MCF 10A (cell line): ENCODE results near the gene SLC15A5. TPM values are rescaled to one million over a fixed set of nuclear protein-coding genes. Genes with fewer than 3 reads are reported as not detected.

ENCODE experiments used
- BruUV-seq: library from RNA; stranded (reverse); fragments of 400-500 nt; replicated peaks from 2 replicates; lab custom pipeline; 2021; lab: Mats Ljungman, UMichigan
- CTCF ChIA-PET: fragments of 300-600 bp; sonication (Branson Sonifier 250); formaldehyde crosslinking; extraction: SDS; loops from one replicate; lab custom pipeline; 2021; ENCODE audit warnings: antibody characterized with exemption, inconsistent platforms; lab: Yijun Ruan, JAX
- POLR2A ChIA-PET: fragments of 300-600, 350-650 bp; sonication (Branson Sonifier 250); formaldehyde crosslinking; extraction: SDS; loops from one replicate; lab custom pipeline; 2020; ENCODE audit warnings: antibody characterized with exemption, inconsistent platforms; lab: Yijun Ruan, JAX
- DNase-seq: peaks from one replicate; pipeline ENCODE4 v3.0.0-alpha.2; 2018; ENCODE audit not compliant: unreplicated experiment
- H3K27ac Mint-ChIP-seq: one replicate; pipeline ENCODE4 v1.8.0; 2022; ENCODE audit warnings: mild to moderate bottlenecking, low read depth, mixed read lengths; ENCODE audit not compliant: unreplicated experiment
- H3K27me3 Mint-ChIP-seq: one replicate; pipeline ENCODE4 v1.8.0; 2022; ENCODE audit warnings: mixed read lengths; ENCODE audit not compliant: insufficient read depth, unreplicated experiment
- H3K36me3 Mint-ChIP-seq: one replicate; pipeline ENCODE4 v1.8.0; 2022; ENCODE audit warnings: mild to moderate bottlenecking, moderate library complexity, mixed read lengths; ENCODE audit not compliant: insufficient read depth, unreplicated experiment
- H3K4me1 Mint-ChIP-seq: one replicate; pipeline ENCODE4 v1.8.0; 2022; ENCODE audit warnings: mixed read lengths; ENCODE audit not compliant: insufficient read depth, unreplicated experiment
- H3K4me3 Mint-ChIP-seq: one replicate; pipeline ENCODE4 v1.8.0; 2022; ENCODE audit warnings: mild to moderate bottlenecking, moderate library complexity, mixed read lengths; ENCODE audit not compliant: unreplicated experiment
- H3K9me3 Mint-ChIP-seq: one replicate; pipeline ENCODE4 v1.8.0; 2022; ENCODE audit warnings: mixed read lengths; ENCODE audit not compliant: unreplicated experiment
- CTCF ChIP-seq: fragments of 200-600 bp; IDR thresholded peaks from one replicate; pipeline ENCODE4 v1.8.0; 2022; ENCODE audit warnings: antibody characterized with exemption, mild to moderate bottlenecking; ENCODE audit not compliant: unreplicated experiment
- intact Hi-C: fragments of 100-400 bp; cut with micrococcal nuclease; formaldehyde crosslinking; loops from 2 replicates; pipeline ENCODE4 v1.14.1; 2022
- total RNA-seq: library from RNA; stranded (reverse); gene quantifications from 2 replicates; pipeline ENCODE4 v1.2.3, GENCODE V29; 2022

SLC15A5 gene
- total RNA-seq, 1 experiment from 2014 or later: not detected

DNA sequence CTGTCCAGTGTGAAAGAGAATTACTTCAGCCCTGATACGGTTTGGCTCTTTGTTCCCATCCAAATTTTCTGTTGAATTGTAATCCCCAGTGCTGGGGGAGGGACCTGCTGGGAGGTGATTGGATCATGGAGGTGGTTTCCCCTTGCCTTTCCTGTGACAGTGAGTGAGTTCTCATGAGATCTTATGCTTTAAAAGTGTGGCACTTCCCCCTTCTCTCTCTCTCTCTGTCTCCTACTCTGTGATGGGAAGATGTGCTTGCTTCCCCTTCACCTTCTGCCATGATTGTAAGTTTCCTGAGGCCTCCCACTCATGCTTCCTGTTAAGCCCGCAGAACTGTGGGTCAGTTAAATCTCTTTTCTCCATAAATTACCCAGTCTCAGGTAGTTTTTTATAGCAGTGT, 5.5 kb upstream of the SLC15A5 start:
- ChIA-PET POLR2A (no interaction called here), CTCF (interaction anchor here (0.8 kb wide), 1 partner anchor 103 kb away, joined by 3 read pairs; no protein-coding TSS in a partner anchor)
- no peak overlapping the region for H3K27ac Mint-ChIP-seq
- DNase-seq: no peak
- no peak overlapping the region for H3K4me3 Mint-ChIP-seq
- no peak for TF ChIP-seq CTCF
- BruUV-seq: no TSS peak
- no peaks in the 10 kb centered on the region for H3K36me3 Mint-ChIP-seq
- peaks cover 5% of the 10 kb centered on the region for H3K4me1 Mint-ChIP-seq
- intact Hi-C loops: no loop called here
- no peaks in the 10 kb centered on the region for H3K27me3 Mint-ChIP-seq
- no peaks in the 10 kb centered on the region for H3K9me3 Mint-ChIP-seq

- BruUV-seq: no TSS peak
- Mint-ChIP-seq H3K36me3 (no peaks in the 10 kb centered on the region), H3K27me3 (no peaks in the 10 kb centered on the region)
Observed at GRCh38 chr12:16282081-16282480, 4.6 kb upstream of the SLC15A5 start.

GRCh38 chr12:16281157-16281556, 3.7 kb upstream of the SLC15A5 start:
- no peak overlapping the region for H3K4me3 Mint-ChIP-seq
- H3K27me3 Mint-ChIP-seq: no peaks in the 10 kb centered on the region
- no peaks in the 10 kb centered on the region for H3K36me3 Mint-ChIP-seq
- BruUV-seq: no TSS peak
- peaks cover 5% of the 10 kb centered on the region for H3K4me1 Mint-ChIP-seq
- intact Hi-C loops: no loop called here
- TF ChIP-seq CTCF: no peak
- H3K27ac Mint-ChIP-seq: no peak overlapping the region
- H3K9me3 Mint-ChIP-seq: no peaks in the 10 kb centered on the region
- CTCF ChIA-PET: no interaction called here
- POLR2A ChIA-PET: no interaction called here
- DNase-seq: peak; percentile 6

More at GRCh38 chr12:16282081-16282480, 4.6 kb upstream of the SLC15A5 start:
- Mint-ChIP-seq H3K27ac (no peak overlapping the region), H3K4me3 (no peak overlapping the region), H3K4me1 (peaks cover 5% of the 10 kb centered on the region), H3K9me3 (no peaks in the 10 kb centered on the region)
- CTCF ChIA-PET: interaction anchor here (0.8 kb wide), 2 partner anchors 9 to 104 kb away, joined by 3 to 4 read pairs; no protein-coding TSS in a partner anchor
- no peak for TF ChIP-seq CTCF
- intact Hi-C loops: no loop called here
- POLR2A ChIA-PET: interaction anchor here (0.6 kb wide), 1 partner anchor 9 kb away, joined by 3 read pairs; no protein-coding TSS in a partner anchor
- DNase-seq: no peak

- Mint-ChIP-seq H3K36me3 (no peaks in the 10 kb centered on the region), H3K9me3 (no peaks in the 10 kb centered on the region), H3K4me3 (no peak overlapping the region), H3K4me1 (no peaks in the 10 kb centered on the region), H3K27me3 (no peaks in the 10 kb centered on the region), H3K27ac (no peak overlapping the region)
- BruUV-seq: no TSS peak
- ChIA-PET CTCF (no interaction called here), POLR2A (no interaction called here)
- DNase-seq: no peak
- TF ChIP-seq CTCF: no peak
- intact Hi-C loops: no loop called here
Observed at GRCh38 chr12:16272222-16272621, 5.3 kb downstream of the SLC15A5 start.
